HFF-Myc (cell line): ENCODE data around the gene GMDS.

Source experiments
- DNase-seq: peaks from one replicate; pipeline ENCODE4 v3.0.0-alpha.2; 2011; ENCODE audit warnings: low read depth; ENCODE audit errors: extremely low read depth
- H3K4me3 ChIP-seq: replicated peaks from 2 replicates; pipeline ENCODE4 v1.5.1; 2011; ENCODE audit warnings: low read depth, mild to moderate bottlenecking, control low read depth, low read length
- TF ChIP-seq, protein P1 (sequence below): IDR thresholded peaks from 2 replicates; pipeline ENCODE4 v1.5.1; 2012; ENCODE audit warnings: mild to moderate bottlenecking, low read depth, low read length, control low read depth; ENCODE audit errors: missing control alignments

The GMDS gene

DNA sequence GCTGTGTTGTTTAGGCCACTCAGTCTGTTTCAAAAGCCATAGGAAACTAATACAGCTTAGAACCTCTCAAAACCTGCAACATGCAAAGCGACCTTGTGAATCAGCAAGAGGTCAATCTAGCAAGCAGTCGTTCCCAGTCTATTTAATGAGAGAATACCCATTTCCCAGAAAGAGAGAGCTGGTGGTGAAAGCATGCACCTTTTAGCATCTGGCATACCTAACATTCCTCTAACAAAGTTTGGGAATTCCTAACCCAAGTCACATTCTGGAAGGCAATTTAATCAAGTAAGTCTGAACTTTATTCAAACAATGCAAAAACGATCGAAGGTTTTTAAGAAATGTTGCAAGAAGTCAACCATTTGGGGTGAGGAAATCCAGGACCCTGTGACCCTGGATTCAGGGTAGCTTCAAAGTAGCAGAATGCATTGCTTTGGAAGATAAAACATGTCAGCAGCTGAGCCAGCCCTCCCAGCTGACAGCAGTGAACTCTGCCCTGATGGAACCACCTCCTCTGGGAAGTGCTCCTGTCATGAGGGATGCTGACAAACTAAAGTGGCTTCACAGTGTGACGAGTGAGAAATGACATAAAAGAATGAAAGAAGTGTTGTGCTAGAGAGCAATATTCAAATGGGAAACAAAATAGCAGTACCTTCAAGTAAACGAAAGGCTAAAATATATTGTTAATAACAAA is 104.8 kb downstream of the GMDS start:
- no peak for DNase-seq
- TF ChIP-seq, protein P1, sequence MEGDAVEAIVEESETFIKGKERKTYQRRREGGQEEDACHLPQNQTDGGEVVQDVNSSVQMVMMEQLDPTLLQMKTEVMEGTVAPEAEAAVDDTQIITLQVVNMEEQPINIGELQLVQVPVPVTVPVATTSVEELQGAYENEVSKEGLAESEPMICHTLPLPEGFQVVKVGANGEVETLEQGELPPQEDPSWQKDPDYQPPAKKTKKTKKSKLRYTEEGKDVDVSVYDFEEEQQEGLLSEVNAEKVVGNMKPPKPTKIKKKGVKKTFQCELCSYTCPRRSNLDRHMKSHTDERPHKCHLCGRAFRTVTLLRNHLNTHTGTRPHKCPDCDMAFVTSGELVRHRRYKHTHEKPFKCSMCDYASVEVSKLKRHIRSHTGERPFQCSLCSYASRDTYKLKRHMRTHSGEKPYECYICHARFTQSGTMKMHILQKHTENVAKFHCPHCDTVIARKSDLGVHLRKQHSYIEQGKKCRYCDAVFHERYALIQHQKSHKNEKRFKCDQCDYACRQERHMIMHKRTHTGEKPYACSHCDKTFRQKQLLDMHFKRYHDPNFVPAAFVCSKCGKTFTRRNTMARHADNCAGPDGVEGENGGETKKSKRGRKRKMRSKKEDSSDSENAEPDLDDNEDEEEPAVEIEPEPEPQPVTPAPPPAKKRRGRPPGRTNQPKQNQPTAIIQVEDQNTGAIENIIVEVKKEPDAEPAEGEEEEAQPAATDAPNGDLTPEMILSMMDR: no peak
- H3K4me3 ChIP-seq: no peak overlapping the region

DNA sequence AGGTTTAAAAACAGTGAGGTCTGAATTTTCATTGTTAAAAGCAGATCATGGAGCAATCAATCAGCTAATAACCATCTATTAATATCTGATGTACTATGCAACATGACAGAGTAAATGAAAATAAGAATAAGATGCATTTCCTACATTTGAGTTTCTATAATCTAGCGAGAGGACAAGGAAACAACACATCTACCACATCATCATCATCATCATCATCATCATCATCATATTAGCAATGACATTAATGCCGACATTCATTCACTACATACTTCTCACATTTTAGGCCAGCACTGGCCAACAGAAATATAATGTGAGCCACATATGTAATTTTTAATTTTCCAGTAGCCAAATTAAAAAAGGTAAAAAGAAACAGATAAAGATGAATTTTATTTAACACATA is 110.0 kb downstream of the GMDS start:
- no peak overlapping the region for H3K4me3 ChIP-seq
- TF ChIP-seq, protein P1: no peak
- DNase-seq: no peak

DNA sequence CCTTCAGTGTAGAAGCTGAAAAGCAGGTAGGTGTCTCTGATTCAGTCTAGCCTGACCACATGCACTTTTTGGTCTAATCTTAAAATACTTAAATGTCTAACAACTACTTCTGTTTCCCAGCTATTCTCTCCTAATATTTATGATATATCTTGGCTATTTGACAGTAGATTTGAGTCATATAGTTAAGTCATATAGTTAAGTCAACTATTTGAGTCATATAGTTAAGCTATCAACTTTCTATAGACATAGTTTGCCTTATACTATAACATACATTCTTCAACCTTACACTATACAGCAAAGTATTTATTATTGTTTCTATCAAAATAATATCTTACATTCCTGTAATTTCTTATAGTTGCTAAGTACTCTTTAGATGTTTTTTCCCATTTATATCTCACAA is 110.9 kb downstream of the GMDS start:
- DNase-seq: no peak
- TF ChIP-seq, protein P1: no peak
- H3K4me3 ChIP-seq: no peak overlapping the region

DNA sequence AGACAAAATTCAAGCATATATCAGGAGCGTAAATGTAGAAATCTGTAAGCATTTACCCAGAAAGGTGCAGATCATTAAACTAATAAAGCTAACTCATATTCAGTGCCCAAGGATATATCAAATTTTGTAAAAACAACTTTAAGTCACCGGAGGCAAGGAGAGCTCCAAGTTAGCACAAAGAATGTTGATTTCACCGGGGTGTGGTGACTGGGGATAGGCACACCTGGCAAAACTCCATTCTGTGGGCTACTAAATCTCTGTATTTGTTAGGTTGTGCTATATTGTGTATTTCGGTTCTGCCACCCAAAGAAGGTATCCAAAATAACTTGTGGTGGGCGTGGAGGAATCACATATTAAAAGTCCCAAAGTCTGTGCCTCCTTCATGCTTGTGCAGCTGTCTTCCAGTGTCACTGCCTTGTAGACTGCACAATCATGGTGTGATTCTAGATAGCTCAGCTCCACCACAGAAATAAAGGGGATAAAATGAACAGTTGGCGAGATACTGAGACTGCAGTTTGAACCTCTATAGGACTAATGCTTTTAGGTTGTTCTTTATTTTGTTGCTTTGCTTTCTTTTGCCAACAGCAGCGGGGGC is 111.6 kb downstream of the GMDS start:
- TF ChIP-seq, protein P1: no peak
- H3K4me3 ChIP-seq: no peak overlapping the region
- DNase-seq: no peak

DNA sequence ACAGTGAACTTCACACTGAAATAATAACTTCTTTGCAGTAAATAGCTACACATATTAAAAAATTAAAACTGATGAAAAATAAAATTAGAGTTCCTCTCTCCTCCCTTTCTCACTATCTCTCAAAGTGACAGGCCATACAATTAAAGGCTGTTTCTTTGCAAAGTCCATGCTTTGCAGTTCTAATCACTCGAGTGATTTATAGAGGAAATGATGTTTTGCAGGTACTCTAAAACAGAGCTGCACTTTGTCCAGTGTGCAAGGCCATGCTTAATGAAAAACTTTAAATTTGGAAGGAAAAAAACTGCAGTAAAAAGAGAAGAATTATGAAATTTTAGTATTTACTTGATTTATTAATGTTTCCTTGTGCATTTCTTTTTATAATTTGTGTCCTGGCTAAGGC is 112.5 kb downstream of the GMDS start:
- H3K4me3 ChIP-seq: no peak overlapping the region
- DNase-seq: no peak
- TF ChIP-seq, protein P1: no peak

DNA sequence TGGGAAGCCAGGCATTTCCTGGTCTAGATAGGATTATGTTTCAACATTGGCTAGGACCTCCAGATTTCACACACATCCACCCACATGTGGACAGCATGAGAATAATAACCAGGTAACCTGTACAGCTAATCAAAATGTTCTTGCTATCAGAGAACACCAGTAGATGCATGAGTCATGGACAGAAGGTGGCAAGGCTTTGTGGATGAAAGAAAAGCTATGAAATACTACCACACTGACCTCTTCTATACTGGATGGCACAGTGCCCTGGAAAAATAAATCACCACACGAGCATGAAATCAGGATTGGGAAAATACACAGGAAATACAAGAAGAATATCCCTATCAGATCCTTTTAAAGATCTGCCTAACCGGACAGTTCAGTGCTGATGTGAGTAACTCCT is 113.0 kb downstream of the GMDS start:
- no peak overlapping the region for H3K4me3 ChIP-seq
- DNase-seq: no peak
- TF ChIP-seq, protein P1: no peak
